Fibroblast of the aortic adventitia (primary cell): ENCODE results near the gene MKX. TPM values are rescaled to one million over a fixed set of nuclear protein-coding genes. Genes with fewer than 3 reads are reported as not detected.

Experiments used
- DNase-seq: peaks from one replicate; pipeline ENCODE4 v3.0.0-alpha.2; 2010; ENCODE audit warnings: low read depth
- H3K4me3 ChIP-seq: 2 replicates; pipeline ENCODE4 v1.5.1; 2011; ENCODE audit warnings: low read depth, mild to moderate bottlenecking, control low read depth, low read length, moderate library complexity
- CTCF ChIP-seq: IDR thresholded peaks from 2 replicates; pipeline ENCODE4 v1.5.1; 2011; ENCODE audit warnings: mild to moderate bottlenecking, low read length, control low read depth, inconsistent platforms; ENCODE audit not compliant: insufficient read depth
- total RNA-seq: library from RNA; depleted of rRNA; stranded (reverse); fragments of >200 nt; gene quantifications from 2 replicates; pipeline ENCODE4 v1.2.3, GENCODE V29; 2012; ENCODE audit warnings: low replicate concordance

The MKX gene
- total RNA-seq, 1 donor = 0.27 TPM

GRCh38 chr10:27742195-27743011, 3.2 kb downstream of the MKX start:
- peak; percentile 75 for DNase-seq
- H3K4me3 ChIP-seq = peak overlapping the region; percentile 61
- peak; percentile 62 for TF ChIP-seq CTCF

GRCh38 chr10:27741173-27742091, 4.2 kb downstream of the MKX start:
- DNase-seq = no peak
- TF ChIP-seq CTCF = no peak
- H3K4me3 ChIP-seq = no peak overlapping the region

GRCh38 chr10:27736396-27736795, 9.2 kb downstream of the MKX start:
- TF ChIP-seq CTCF = no peak
- no peak overlapping the region for H3K4me3 ChIP-seq
- DNase-seq = no peak

- no peak for TF ChIP-seq CTCF
- no peak for DNase-seq
- H3K4me3 ChIP-seq = no peak overlapping the region
Measured at GRCh38 chr10:27730041-27730440, 15.6 kb downstream of the MKX start.

GRCh38 chr10:27728338-27728737, 17.3 kb downstream of the MKX start:
- H3K4me3 ChIP-seq = no peak overlapping the region
- no peak for TF ChIP-seq CTCF
- no peak for DNase-seq

- DNase-seq = no peak
- no peak overlapping the region for H3K4me3 ChIP-seq
- TF ChIP-seq CTCF = no peak
Measured at GRCh38 chr10:27724287-27724686, 21.3 kb downstream of the MKX start.
